ENCODE results near the gene LYG1.
"Not testable (repeated sequence)": the region's sequence is repeated elsewhere in the genome, so short reads cannot be mapped to it uniquely, and the experiment has no call there.

- not testable (repeated sequence) for TF ChIP-seq CTCF (IDR thresholded peaks at IDR 0.05); POLR2AphosphoS5 (IDR thresholded peaks at IDR 0.05; ENCODE audit: low read depth, low read length); SIN3A (IDR thresholded peaks at IDR 0.05; ENCODE audit: borderline replicate concordance, insufficient read depth, low read depth, low read length); REST (IDR thresholded peaks at IDR 0.05; ENCODE audit: insufficient read depth in 1 of 2, low read depth in 2 of 2, low read length in 1 of 2); TCF7L2 (IDR thresholded peaks at IDR 0.05; ENCODE audit: low read depth, low read length)
These were observed 44.4 kb upstream of the LYG1 start for GRCh38 chr2:99345446-99345845.

All from Panc1 (cell line).